GM12864 (cell line): ENCODE results near the gene MTOR.

Experiments used
- DNase-seq: peaks from one replicate; pipeline ENCODE4 v3.0.0-alpha.2; 2011; ENCODE audit warnings: low read depth
- H3K4me3 ChIP-seq: 2 replicates; pipeline ENCODE4 v1.5.1; 2011; ENCODE audit warnings: mild to moderate bottlenecking, low read depth, low read length, control low read depth
- CTCF ChIP-seq: IDR thresholded peaks from 2 replicates; pipeline ENCODE4 v1.5.1; 2011; ENCODE audit warnings: low read depth, mild to moderate bottlenecking, moderate library complexity, low read length, control low read depth, inconsistent platforms; ENCODE audit errors: missing control alignments

The MTOR gene

DNA sequence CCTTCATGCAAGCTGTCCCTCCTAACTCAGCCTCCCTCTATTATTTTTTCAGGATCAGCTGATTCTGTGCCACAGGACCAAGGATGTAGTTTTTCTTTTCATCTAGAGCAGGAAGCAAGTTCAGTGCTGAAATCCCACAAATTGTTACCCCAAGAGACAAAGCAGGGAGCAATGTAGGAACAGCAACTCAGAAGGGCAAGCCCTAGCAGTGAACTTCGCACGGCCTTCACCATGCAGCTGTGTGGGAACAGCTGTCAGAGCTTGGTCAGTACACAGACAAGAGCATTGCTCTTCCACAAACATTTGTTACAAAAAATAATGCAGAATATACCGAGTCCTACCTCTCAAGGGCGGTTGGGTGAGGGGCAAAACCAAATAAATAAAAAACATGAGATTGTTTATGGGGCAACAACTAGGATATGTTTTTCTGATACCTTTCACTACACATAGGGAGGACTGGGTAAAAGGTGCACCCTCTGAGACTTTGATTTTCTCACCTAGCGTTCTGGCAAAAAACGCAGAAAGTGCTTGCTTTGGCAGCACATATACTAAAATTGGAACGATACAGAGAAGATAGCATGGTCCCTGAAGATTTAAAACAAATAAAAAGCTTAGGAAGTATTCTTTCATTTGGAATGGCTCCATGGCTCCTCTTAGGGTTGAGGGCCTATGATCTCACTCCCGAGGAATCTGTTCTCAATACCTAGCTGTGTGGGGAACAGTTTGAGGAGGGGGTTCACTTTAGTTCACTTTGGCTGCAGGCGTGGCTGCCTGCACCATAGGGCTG lies 110.3 kb downstream of the MTOR start:
- no peak overlapping the region for H3K4me3 ChIP-seq
- TF ChIP-seq CTCF: no peak
- DNase-seq: no peak

GRCh38 chr1:11151114-11151513 lies 111.2 kb downstream of the MTOR start:
- no peak for DNase-seq
- no peak overlapping the region for H3K4me3 ChIP-seq
- no peak for TF ChIP-seq CTCF

GRCh38 chr1:11150326-11150725 lies 112.0 kb downstream of the MTOR start:
- no peak for TF ChIP-seq CTCF
- no peak for DNase-seq
- no peak overlapping the region for H3K4me3 ChIP-seq

- no peak for TF ChIP-seq CTCF
- DNase-seq: no peak
- H3K4me3 ChIP-seq: no peak overlapping the region
Measured at GRCh38 chr1:11147197-11147770, 115.1 kb downstream of the MTOR start.

GRCh38 chr1:11145741-11146140 lies 116.6 kb downstream of the MTOR start:
- no peak for TF ChIP-seq CTCF
- no peak for DNase-seq

GRCh38 chr1:11144570-11145256 lies 117.6 kb downstream of the MTOR start:
- no peak for TF ChIP-seq CTCF
- no peak for DNase-seq
- H3K4me3 ChIP-seq: no peak overlapping the region

More at GRCh38 chr1:11145741-11146140, 116.6 kb downstream of the MTOR start:
- no peak overlapping the region for H3K4me3 ChIP-seq
